SK-N-SH treated with all-trans-retinoic acid at 6 μM for 48 hours (cell line): ENCODE results near the gene PLCB2.

Experiments
- ATAC-seq: fragments of 200-7000 bp; cut with Tn5 transposase; 3 replicates; pipeline ENCODE4 v1.9.1; 2020; ENCODE audit warnings: mild to moderate bottlenecking, moderate library complexity
- BACH2 ChIP-seq: fragments of 250-450 bp; sonication (Bioruptor Pico); IDR thresholded peaks from 2 replicates; pipeline ENCODE4 v1.9.0; 2021; ENCODE audit warnings: mild to moderate bottlenecking, borderline replicate concordance
- CSDC2 ChIP-seq: fragments of 250-450 bp; sonication (Bioruptor Pico); IDR thresholded peaks from 2 replicates; pipeline ENCODE4 v1.5.0; 2020; ENCODE audit warnings: mild to moderate bottlenecking, moderate library complexity
- ESRRG ChIP-seq: fragments of 250-450 bp; sonication (Bioruptor Pico); IDR thresholded peaks from 2 replicates; pipeline ENCODE4 v1.6.1; 2021; ENCODE audit warnings: mild to moderate bottlenecking
- GLIS3 ChIP-seq: fragments of 250-450 bp; sonication (Bioruptor Pico); IDR thresholded peaks from 2 replicates; pipeline ENCODE4 v1.5.0; 2020; ENCODE audit warnings: mild to moderate bottlenecking, moderate library complexity
- ISL1 ChIP-seq: fragments of 250-450 bp; sonication (Bioruptor Pico); IDR thresholded peaks from 2 replicates; pipeline ENCODE4 v2.1.2; 2022; ENCODE audit warnings: mild to moderate bottlenecking, moderate library complexity
- OSR1 ChIP-seq: fragments of 250-450 bp; sonication (Bioruptor Pico); IDR thresholded peaks from 2 replicates; pipeline ENCODE4 v1.8.0; 2022; ENCODE audit warnings: moderate library complexity, mild to moderate bottlenecking, inconsistent platforms
- RARB ChIP-seq: fragments of 250-450 bp; sonication (Bioruptor Pico); IDR thresholded peaks from 2 replicates; pipeline ENCODE4 v1.8.0; 2021; ENCODE audit warnings: mild to moderate bottlenecking, moderate library complexity
- SNAI2 ChIP-seq: fragments of 250-450 bp; sonication (Bioruptor Pico); IDR thresholded peaks from 2 replicates; pipeline ENCODE4 v1.5.0; 2020; ENCODE audit warnings: mild to moderate bottlenecking, moderate library complexity
- TCF4 ChIP-seq: fragments of 250-450 bp; sonication (Bioruptor Pico); IDR thresholded peaks from 2 replicates; pipeline ENCODE4 v1.8.0; 2021; ENCODE audit warnings: mild to moderate bottlenecking, moderate library complexity, borderline replicate concordance
- TOX ChIP-seq: fragments of 250-450 bp; sonication (Bioruptor Pico); IDR thresholded peaks from 2 replicates; pipeline ENCODE4 v1.8.0; 2021; ENCODE audit warnings: mild to moderate bottlenecking, moderate library complexity, borderline replicate concordance
- ZC3H10 ChIP-seq: fragments of 250-450 bp; sonication (Bioruptor Pico); IDR thresholded peaks from 2 replicates; pipeline ENCODE4 v1.5.1; 2021; ENCODE audit warnings: mild to moderate bottlenecking, moderate library complexity
- ZFP3 ChIP-seq: fragments of 250-450 bp; sonication (Bioruptor Pico); IDR thresholded peaks from 2 replicates; pipeline ENCODE4 v1.5.0; 2020; ENCODE audit warnings: mild to moderate bottlenecking, moderate library complexity
- ZFP30 ChIP-seq: fragments of 450-650 bp; formaldehyde crosslinking; IDR thresholded peaks from 2 replicates; pipeline ENCODE4 v1.5.0; 2022; ENCODE audit warnings: mild to moderate bottlenecking, moderate library complexity
- ZNF70 ChIP-seq: fragments of 450-650 bp; formaldehyde crosslinking; IDR thresholded peaks from 2 replicates; pipeline ENCODE4 v1.5.0; 2020; ENCODE audit warnings: mild to moderate bottlenecking, moderate library complexity
- ZNF8 ChIP-seq: fragments of 450-650 bp; formaldehyde crosslinking; IDR thresholded peaks from 2 replicates; pipeline ENCODE4 v1.5.0; 2020; ENCODE audit warnings: mild to moderate bottlenecking, moderate library complexity
- TF ChIP-seq, protein P1 (sequence below): fragments of 250-450 bp; sonication (Bioruptor Pico); IDR thresholded peaks from 2 replicates; pipeline ENCODE4 v1.5.1; 2020; ENCODE audit warnings: low read depth, mild to moderate bottlenecking, moderate library complexity
- TF ChIP-seq, protein P2 (sequence below): fragments of 250-450 bp; sonication (Bioruptor Pico); IDR thresholded peaks from 2 replicates; pipeline ENCODE4 v1.8.0; 2020; ENCODE audit warnings: mild to moderate bottlenecking, moderate library complexity, borderline replicate concordance
- TF ChIP-seq, protein P3 (sequence below): fragments of 250-450 bp; sonication (Bioruptor Pico); IDR thresholded peaks from 2 replicates; pipeline ENCODE4 v1.5.1; 2021; ENCODE audit warnings: mild to moderate bottlenecking, moderate library complexity
- TF ChIP-seq, protein P4 (sequence below): fragments of 250-450 bp; sonication (Bioruptor Pico); IDR thresholded peaks from 2 replicates; pipeline ENCODE4 v1.5.0; 2020; ENCODE audit warnings: mild to moderate bottlenecking, moderate library complexity

PLCB2 gene

DNA sequence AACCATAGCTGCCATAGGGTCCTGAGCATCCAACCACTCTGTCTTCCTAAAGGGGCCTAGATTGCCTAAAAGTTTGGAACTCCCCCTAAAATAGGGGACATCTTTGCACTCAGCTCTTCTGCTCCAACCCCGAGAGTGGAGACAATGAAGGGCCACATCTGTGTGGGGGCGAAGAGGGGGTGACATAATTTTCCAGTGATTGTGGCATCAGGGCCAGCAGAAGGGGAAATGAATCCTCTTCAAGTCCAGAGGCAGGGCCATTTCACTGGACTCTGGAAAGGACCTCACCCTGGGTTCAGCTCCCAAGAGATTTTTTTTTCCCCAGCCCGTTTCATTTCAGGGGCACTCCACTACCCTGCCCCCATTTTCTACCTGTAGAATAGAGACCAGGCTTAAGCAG lies 20.2 kb downstream of the PLCB2 start:
- no peak for ATAC-seq
- TF ChIP-seq ZNF8 (CRISPR knock-in tag): no peak
- no peak for TF ChIP-seq ISL1 (CRISPR knock-in tag)

DNA sequence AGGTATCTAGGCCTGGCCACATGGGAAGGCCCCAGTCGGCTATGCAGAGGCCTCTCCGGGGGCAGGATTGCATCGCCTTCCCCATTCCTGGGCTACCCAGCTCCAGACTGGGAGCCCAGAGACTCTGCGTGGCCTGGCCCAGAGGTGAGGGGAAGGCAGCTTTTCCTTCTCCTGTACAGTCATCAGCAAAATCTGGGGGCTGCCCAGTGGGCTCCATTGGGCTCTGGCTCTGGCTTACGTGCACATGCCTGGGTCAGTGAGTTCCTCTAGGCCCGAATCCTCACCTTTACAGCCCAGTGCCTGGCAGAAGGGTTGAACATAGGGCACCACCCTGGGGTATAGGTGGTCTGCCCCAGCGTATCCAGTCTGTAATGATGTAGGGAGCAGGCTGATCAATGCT lies 20.9 kb downstream of the PLCB2 start:
- no peak for ATAC-seq
- TF ChIP-seq ZC3H10 (CRISPR knock-in tag) (no peak), CSDC2 (CRISPR knock-in tag) (no peak), ZFP3 (CRISPR knock-in tag) (no peak), BACH2 (CRISPR knock-in tag) (no peak), OSR1 (CRISPR knock-in tag) (no peak), ISL1 (CRISPR knock-in tag) (no peak), SNAI2 (CRISPR knock-in tag) (no peak), GLIS3 (no peak)
- TF ChIP-seq, protein P1, sequence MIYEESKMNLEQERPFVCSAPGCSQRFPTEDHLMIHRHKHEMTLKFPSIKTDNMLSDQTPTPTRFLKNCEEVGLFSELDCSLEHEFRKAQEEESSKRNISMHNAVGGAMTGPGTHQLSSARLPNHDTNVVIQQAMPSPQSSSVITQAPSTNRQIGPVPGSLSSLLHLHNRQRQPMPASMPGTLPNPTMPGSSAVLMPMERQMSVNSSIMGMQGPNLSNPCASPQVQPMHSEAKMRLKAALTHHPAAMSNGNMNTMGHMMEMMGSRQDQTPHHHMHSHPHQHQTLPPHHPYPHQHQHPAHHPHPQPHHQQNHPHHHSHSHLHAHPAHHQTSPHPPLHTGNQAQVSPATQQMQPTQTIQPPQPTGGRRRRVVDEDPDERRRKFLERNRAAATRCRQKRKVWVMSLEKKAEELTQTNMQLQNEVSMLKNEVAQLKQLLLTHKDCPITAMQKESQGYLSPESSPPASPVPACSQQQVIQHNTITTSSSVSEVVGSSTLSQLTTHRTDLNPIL (CRISPR knock-in tag): no peak

DNA sequence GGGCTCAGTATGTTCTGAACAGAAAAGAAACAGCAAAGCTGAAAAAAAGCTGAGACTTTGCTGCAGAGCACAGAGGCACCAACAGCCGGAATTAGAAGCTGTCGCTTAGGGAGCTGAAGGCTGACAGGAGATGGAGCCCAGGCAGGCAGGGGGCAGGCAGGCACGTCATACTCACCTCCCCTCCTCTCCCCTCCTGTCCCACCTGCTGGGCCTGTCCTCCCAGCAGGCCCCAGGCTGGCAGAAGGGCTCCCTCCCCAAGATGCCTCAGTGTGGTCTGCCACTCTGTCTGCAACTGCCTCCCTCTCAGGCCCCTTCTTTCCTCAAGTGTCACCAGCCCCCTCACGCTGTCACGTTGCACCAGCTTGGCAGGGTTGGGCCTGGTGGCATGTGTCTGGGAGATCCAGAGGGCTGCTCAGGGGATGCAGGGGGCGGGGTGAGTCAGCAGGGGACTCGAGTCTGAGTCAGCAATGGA lies 21.6 kb downstream of the PLCB2 start:
- ATAC-seq: no peak

DNA sequence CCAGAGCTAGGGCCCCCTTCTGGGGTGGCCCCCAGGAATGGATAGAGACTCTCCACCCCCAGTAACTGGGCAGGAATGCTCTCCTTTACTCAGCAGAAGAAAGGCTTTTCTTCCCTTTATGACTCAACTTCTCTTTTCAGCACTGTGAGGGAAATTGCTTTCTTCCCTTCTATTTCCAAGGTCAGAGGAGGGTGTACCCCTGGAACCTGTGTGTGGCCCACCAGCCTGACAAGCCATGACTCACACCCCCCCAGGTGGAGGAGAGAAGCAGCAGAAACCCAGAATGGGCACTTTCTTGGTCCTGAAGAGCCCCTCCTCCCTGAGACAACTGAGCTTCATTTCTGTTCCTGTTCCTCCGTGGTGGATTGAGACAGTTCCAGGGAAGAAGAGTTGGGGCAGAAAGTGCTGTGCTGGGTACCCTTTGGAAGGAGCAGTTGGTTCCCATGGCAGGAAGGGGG lies 22.2 kb downstream of the PLCB2 start:
- ATAC-seq: peak; percentile 22
- no peak for TF ChIP-seq ZC3H10 (CRISPR knock-in tag)
- TF ChIP-seq TCF4 (CRISPR knock-in tag): no peak
- TF ChIP-seq ZFP3 (CRISPR knock-in tag): no peak
- TF ChIP-seq, protein P1 (CRISPR knock-in tag): no peak
- no peak for TF ChIP-seq ZNF8 (CRISPR knock-in tag)
- TF ChIP-seq BACH2 (CRISPR knock-in tag): no peak
- no peak for TF ChIP-seq CSDC2 (CRISPR knock-in tag)
- no peak for TF ChIP-seq GLIS3
- no peak for TF ChIP-seq TOX
- TF ChIP-seq SNAI2 (CRISPR knock-in tag): no peak
- no peak for TF ChIP-seq OSR1 (CRISPR knock-in tag)
- TF ChIP-seq, protein P2, sequence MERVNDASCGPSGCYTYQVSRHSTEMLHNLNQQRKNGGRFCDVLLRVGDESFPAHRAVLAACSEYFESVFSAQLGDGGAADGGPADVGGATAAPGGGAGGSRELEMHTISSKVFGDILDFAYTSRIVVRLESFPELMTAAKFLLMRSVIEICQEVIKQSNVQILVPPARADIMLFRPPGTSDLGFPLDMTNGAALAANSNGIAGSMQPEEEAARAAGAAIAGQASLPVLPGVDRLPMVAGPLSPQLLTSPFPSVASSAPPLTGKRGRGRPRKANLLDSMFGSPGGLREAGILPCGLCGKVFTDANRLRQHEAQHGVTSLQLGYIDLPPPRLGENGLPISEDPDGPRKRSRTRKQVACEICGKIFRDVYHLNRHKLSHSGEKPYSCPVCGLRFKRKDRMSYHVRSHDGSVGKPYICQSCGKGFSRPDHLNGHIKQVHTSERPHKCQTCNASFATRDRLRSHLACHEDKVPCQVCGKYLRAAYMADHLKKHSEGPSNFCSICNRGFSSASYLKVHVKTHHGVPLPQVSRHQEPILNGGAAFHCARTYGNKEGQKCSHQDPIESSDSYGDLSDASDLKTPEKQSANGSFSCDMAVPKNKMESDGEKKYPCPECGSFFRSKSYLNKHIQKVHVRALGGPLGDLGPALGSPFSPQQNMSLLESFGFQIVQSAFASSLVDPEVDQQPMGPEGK: no peak
- TF ChIP-seq ZFP30 (CRISPR knock-in tag): no peak
- TF ChIP-seq, protein P3, sequence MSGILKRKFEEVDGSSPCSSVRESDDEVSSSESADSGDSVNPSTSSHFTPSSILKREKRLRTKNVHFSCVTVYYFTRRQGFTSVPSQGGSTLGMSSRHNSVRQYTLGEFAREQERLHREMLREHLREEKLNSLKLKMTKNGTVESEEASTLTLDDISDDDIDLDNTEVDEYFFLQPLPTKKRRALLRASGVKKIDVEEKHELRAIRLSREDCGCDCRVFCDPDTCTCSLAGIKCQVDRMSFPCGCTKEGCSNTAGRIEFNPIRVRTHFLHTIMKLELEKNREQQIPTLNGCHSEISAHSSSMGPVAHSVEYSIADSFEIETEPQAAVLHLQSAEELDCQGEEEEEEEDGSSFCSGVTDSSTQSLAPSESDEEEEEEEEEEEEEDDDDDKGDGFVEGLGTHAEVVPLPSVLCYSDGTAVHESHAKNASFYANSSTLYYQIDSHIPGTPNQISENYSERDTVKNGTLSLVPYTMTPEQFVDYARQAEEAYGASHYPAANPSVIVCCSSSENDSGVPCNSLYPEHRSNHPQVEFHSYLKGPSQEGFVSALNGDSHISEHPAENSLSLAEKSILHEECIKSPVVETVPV (CRISPR knock-in tag): no peak
- TF ChIP-seq, protein P4, sequence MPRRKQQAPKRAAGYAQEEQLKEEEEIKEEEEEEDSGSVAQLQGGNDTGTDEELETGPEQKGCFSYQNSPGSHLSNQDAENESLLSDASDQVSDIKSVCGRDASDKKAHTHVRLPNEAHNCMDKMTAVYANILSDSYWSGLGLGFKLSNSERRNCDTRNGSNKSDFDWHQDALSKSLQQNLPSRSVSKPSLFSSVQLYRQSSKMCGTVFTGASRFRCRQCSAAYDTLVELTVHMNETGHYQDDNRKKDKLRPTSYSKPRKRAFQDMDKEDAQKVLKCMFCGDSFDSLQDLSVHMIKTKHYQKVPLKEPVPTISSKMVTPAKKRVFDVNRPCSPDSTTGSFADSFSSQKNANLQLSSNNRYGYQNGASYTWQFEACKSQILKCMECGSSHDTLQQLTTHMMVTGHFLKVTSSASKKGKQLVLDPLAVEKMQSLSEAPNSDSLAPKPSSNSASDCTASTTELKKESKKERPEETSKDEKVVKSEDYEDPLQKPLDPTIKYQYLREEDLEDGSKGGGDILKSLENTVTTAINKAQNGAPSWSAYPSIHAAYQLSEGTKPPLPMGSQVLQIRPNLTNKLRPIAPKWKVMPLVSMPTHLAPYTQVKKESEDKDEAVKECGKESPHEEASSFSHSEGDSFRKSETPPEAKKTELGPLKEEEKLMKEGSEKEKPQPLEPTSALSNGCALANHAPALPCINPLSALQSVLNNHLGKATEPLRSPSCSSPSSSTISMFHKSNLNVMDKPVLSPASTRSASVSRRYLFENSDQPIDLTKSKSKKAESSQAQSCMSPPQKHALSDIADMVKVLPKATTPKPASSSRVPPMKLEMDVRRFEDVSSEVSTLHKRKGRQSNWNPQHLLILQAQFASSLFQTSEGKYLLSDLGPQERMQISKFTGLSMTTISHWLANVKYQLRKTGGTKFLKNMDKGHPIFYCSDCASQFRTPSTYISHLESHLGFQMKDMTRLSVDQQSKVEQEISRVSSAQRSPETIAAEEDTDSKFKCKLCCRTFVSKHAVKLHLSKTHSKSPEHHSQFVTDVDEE (CRISPR knock-in tag): no peak
- TF ChIP-seq RARB (CRISPR knock-in tag): no peak

More for the DNA sequence above, 21.6 kb downstream of the PLCB2 start:
- TF ChIP-seq RARB (CRISPR knock-in tag) (no peak), TOX (no peak), BACH2 (CRISPR knock-in tag) (no peak), ZFP30 (CRISPR knock-in tag) (no peak), ZNF8 (CRISPR knock-in tag) (no peak), ZNF70 (no peak), ESRRG (CRISPR knock-in tag) (no peak)
- TF ChIP-seq, protein P3 (CRISPR knock-in tag): no peak
- TF ChIP-seq, protein P4 (CRISPR knock-in tag): no peak
